Measurements from ENCODE around the gene RARS2. TPM values are rescaled to one million over a fixed set of nuclear protein-coding genes. Genes with fewer than 3 reads are reported as not detected.

RARS2 gene
- total RNA-seq, 1 experiment from 2014 or later, result 47.2 TPM

GRCh38 chr6:87558446-87558845 lies 31.3 kb downstream of the RARS2 start:
- Histone ChIP-seq H3K4me3 (ENCODE audit: low read depth, low read length, poor library complexity, severe bottlenecking) (no peak overlapping the region), H3K9me3 (ENCODE audit: low read depth, low read length, poor library complexity, severe bottlenecking) (no peaks in the 10 kb centered on the region), H3K27ac (ENCODE audit: low read depth, low read length, poor library complexity, severe bottlenecking) (no peak overlapping the region), H3K4me1 (ENCODE audit: insufficient read depth, low read length, poor library complexity, severe bottlenecking) (peaks cover 5% of the 10 kb centered on the region), H3K36me3 (ENCODE audit: insufficient read depth, low read length, poor library complexity, severe bottlenecking) (peaks cover 26% of the 10 kb centered on the region), H3K27me3 (replicated peaks; ENCODE audit: insufficient read depth, low read depth, low read length, poor library complexity) (no peaks in the 10 kb centered on the region)
- TF ChIP-seq CTCF (conservative IDR thresholded peaks at IDR 0.05; ENCODE audit: low read depth, low read length), result no peak
- TF ChIP-seq EZH2 (IDR thresholded peaks at IDR 0.05; ENCODE audit: borderline replicate concordance, low read depth, low read length, poor library complexity, severe bottlenecking), result no peak
- intact Hi-C loops (cut with micrococcal nuclease; ENCODE audit: unreplicated experiment), result no loop called here
- ChIA-PET CTCF (no interaction called here), POLR2A (ENCODE audit: low non-redundant PET) (no interaction called here)
- BruUV-seq (replicated peaks), result no TSS peak
- DNase-seq (ENCODE audit: low spot score), result no peak

- Histone ChIP-seq H3K27ac (ENCODE audit: low read depth, low read length, poor library complexity, severe bottlenecking) (no peak overlapping the region), H3K36me3 (ENCODE audit: insufficient read depth, low read length, poor library complexity, severe bottlenecking) (peaks cover 18% of the 10 kb centered on the region), H3K27me3 (replicated peaks; ENCODE audit: insufficient read depth, low read depth, low read length, poor library complexity) (no peaks in the 10 kb centered on the region), H3K4me3 (ENCODE audit: low read depth, low read length, poor library complexity, severe bottlenecking) (no peak overlapping the region), H3K9me3 (ENCODE audit: low read depth, low read length, poor library complexity, severe bottlenecking) (no peaks in the 10 kb centered on the region), H3K4me1 (ENCODE audit: insufficient read depth, low read length, poor library complexity, severe bottlenecking) (peaks cover 10% of the 10 kb centered on the region)
- no TSS peak for BruUV-seq (replicated peaks)
- intact Hi-C loops (cut with micrococcal nuclease; ENCODE audit: unreplicated experiment), result no loop called here
- TF ChIP-seq CTCF (conservative IDR thresholded peaks at IDR 0.05; ENCODE audit: low read depth, low read length), result no peak
- TF ChIP-seq EZH2 (IDR thresholded peaks at IDR 0.05; ENCODE audit: borderline replicate concordance, low read depth, low read length, poor library complexity, severe bottlenecking), result no peak
- POLR2A ChIA-PET (ENCODE audit: low non-redundant PET), result no interaction called here
- DNase-seq (ENCODE audit: low spot score), result no peak
- CTCF ChIA-PET, result no interaction called here
Observed at GRCh38 chr6:87555506-87555905, 34.3 kb downstream of the RARS2 start.

- BruUV-seq (replicated peaks), result no TSS peak
- no peak for DNase-seq (ENCODE audit: low spot score)
- no peaks in the 10 kb centered on the region for H3K27me3 ChIP-seq (replicated peaks; ENCODE audit: insufficient read depth, low read depth, low read length, poor library complexity)
- TF ChIP-seq CTCF (conservative IDR thresholded peaks at IDR 0.05; ENCODE audit: low read depth, low read length) (no peak), EZH2 (IDR thresholded peaks at IDR 0.05; ENCODE audit: borderline replicate concordance, low read depth, low read length, poor library complexity, severe bottlenecking) (no peak)
- no peak overlapping the region for H3K27ac ChIP-seq (ENCODE audit: low read depth, low read length, poor library complexity, severe bottlenecking)
- peaks cover 10% of the 10 kb centered on the region for H3K4me1 ChIP-seq (ENCODE audit: insufficient read depth, low read length, poor library complexity, severe bottlenecking)
- intact Hi-C loops (cut with micrococcal nuclease; ENCODE audit: unreplicated experiment), result no loop called here
- peaks cover 29% of the 10 kb centered on the region for H3K36me3 ChIP-seq (ENCODE audit: insufficient read depth, low read length, poor library complexity, severe bottlenecking)
- H3K4me3 ChIP-seq (ENCODE audit: low read depth, low read length, poor library complexity, severe bottlenecking), result no peak overlapping the region
- ChIA-PET POLR2A (ENCODE audit: low non-redundant PET) (no interaction called here), CTCF (no interaction called here)
- H3K9me3 ChIP-seq (ENCODE audit: low read depth, low read length, poor library complexity, severe bottlenecking), result no peaks in the 10 kb centered on the region
Observed at GRCh38 chr6:87553159-87553765, 36.5 kb downstream of the RARS2 start.
